OCI-LY3 (cell line): ENCODE data around the gene SLAIN1.

Experiments
- EZH2phosphoT487 ChIP-seq: fragments of 200-600 bp; shearing (Covaris generic); IDR thresholded peaks from 2 replicates; pipeline ENCODE4 v1.6.1; 2018; ENCODE audit warnings: antibody characterized with exemption, mixed run types, low read depth
- TF ChIP-seq, protein P1 (sequence below): fragments of 200-600, 300-600 bp; sonication (generic); IDR thresholded peaks from 2 replicates; pipeline ENCODE4 v1.5.1; 2014; ENCODE audit warnings: antibody characterized with exemption, low read length, low read depth

DNA sequence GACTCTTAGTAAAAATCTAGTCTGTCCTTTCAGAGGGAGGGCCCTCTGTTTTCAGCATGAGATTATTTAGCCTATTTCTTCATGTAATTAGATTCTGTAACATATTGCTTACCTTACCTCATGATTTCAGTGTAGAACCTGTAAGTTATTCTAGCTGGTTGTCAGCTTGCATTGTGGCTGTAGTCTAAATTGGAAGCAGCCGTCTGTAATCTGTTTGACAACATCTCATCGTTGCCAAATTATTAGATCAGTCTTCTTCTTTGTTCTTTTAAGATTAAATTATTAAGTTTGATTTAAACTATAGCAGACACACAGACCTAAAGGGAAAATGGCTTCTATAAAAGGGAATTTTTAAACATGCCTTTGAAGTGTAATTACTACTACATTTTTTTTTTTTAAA, 34.8 kb downstream of the SLAIN1 start:
- TF ChIP-seq EZH2phosphoT487, result no peak
- TF ChIP-seq, protein P1, sequence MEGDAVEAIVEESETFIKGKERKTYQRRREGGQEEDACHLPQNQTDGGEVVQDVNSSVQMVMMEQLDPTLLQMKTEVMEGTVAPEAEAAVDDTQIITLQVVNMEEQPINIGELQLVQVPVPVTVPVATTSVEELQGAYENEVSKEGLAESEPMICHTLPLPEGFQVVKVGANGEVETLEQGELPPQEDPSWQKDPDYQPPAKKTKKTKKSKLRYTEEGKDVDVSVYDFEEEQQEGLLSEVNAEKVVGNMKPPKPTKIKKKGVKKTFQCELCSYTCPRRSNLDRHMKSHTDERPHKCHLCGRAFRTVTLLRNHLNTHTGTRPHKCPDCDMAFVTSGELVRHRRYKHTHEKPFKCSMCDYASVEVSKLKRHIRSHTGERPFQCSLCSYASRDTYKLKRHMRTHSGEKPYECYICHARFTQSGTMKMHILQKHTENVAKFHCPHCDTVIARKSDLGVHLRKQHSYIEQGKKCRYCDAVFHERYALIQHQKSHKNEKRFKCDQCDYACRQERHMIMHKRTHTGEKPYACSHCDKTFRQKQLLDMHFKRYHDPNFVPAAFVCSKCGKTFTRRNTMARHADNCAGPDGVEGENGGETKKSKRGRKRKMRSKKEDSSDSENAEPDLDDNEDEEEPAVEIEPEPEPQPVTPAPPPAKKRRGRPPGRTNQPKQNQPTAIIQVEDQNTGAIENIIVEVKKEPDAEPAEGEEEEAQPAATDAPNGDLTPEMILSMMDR, result no peak
